ENCODE results near the gene FAM200A.

- TF ChIP-seq CTCF (IDR thresholded peaks at IDR 0.05 in 4 of 5, conservative IDR thresholded peaks at IDR 0.05 in 1 of 5) (no peak), POLR2A (IDR thresholded peaks at IDR 0.05) (no peak)
These were observed 21.3 kb upstream of the FAM200A start for GRCh38 chr7:99573257-99573656.
